HL-60 (cell line): ENCODE measurements around the gene CITED4.

Experiments
- CTCF ChIP-seq: IDR thresholded peaks from one replicate; pipeline ENCODE4 v1.5.1; 2011; ENCODE audit warnings: low read length, control low read depth, inconsistent platforms; ENCODE audit not compliant: insufficient read depth
- GABPA ChIP-seq: IDR thresholded peaks from 2 replicates; pipeline ENCODE4 v1.6.1; 2012; ENCODE audit warnings: low read depth
- POLR2AphosphoS5 ChIP-seq: IDR thresholded peaks from 2 replicates; pipeline ENCODE4 v1.6.1; 2012; ENCODE audit warnings: low read depth
- TF ChIP-seq, protein P1 (sequence below): IDR thresholded peaks from 2 replicates; pipeline ENCODE4 v1.6.1; 2012; ENCODE audit warnings: low read depth; ENCODE audit not compliant: insufficient replicate concordance

- TF ChIP-seq CTCF (no peak), GABPA (no peak), POLR2AphosphoS5 (no peak)
- TF ChIP-seq, protein P1, sequence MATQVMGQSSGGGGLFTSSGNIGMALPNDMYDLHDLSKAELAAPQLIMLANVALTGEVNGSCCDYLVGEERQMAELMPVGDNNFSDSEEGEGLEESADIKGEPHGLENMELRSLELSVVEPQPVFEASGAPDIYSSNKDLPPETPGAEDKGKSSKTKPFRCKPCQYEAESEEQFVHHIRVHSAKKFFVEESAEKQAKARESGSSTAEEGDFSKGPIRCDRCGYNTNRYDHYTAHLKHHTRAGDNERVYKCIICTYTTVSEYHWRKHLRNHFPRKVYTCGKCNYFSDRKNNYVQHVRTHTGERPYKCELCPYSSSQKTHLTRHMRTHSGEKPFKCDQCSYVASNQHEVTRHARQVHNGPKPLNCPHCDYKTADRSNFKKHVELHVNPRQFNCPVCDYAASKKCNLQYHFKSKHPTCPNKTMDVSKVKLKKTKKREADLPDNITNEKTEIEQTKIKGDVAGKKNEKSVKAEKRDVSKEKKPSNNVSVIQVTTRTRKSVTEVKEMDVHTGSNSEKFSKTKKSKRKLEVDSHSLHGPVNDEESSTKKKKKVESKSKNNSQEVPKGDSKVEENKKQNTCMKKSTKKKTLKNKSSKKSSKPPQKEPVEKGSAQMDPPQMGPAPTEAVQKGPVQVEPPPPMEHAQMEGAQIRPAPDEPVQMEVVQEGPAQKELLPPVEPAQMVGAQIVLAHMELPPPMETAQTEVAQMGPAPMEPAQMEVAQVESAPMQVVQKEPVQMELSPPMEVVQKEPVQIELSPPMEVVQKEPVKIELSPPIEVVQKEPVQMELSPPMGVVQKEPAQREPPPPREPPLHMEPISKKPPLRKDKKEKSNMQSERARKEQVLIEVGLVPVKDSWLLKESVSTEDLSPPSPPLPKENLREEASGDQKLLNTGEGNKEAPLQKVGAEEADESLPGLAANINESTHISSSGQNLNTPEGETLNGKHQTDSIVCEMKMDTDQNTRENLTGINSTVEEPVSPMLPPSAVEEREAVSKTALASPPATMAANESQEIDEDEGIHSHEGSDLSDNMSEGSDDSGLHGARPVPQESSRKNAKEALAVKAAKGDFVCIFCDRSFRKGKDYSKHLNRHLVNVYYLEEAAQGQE: no peak
Measured at GRCh38 chr1:40837601-40838000, 24.6 kb downstream of the CITED4 start.
